Measurements from ENCODE around the gene ZKSCAN8. TPM values are rescaled to one million over a fixed set of nuclear protein-coding genes. Genes with fewer than 3 reads are reported as not detected.

ZKSCAN8 gene
- total RNA-seq, 4 donors from 2014 or later = 19.8 to 38.4 (median 24.8) TPM

- no peak overlapping the region for H3K27ac ChIP-seq
- no peaks in the 10 kb centered on the region for H3K36me3 ChIP-seq
- peaks cover 0 to 52% of the 10 kb centered on the region in 2 donors for H3K27me3 ChIP-seq
- H3K9me3 ChIP-seq = peaks cover 0 to 16% (median 0%) of the 10 kb centered on the region in 4 donors
- no peak for DNase-seq (ENCODE audit: low spot score in 2 of 2)
- peaks cover 0 to 14% (median 7%) of the 10 kb centered on the region in 4 donors for H3K4me1 ChIP-seq
- 33 to 40% methylated on average over 4 of the region's 4 CpGs for WGBS, 2 donors
- H3K4me3 ChIP-seq = no peak overlapping the region
- no peak for TF ChIP-seq CTCF (IDR thresholded peaks at IDR 0.05)
- TF ChIP-seq POLR2A (IDR thresholded peaks at IDR 0.05) = no peak
- no peak for TF ChIP-seq EP300 (IDR thresholded peaks at IDR 0.05)
Measured at GRCh38 chr6:28203201-28203600, 61.5 kb downstream of the ZKSCAN8 start.

GRCh38 chr6:28205879-28206278 is 64.2 kb downstream of the ZKSCAN8 start:
- H3K9me3 ChIP-seq = peaks cover 0 to 16% (median 0%) of the 10 kb centered on the region in 4 donors
- WGBS, 2 donors = 57 to 62% methylated on average over 1 of the region's 1 CpG
- H3K27ac ChIP-seq = no peak overlapping the region
- H3K36me3 ChIP-seq = no peaks in the 10 kb centered on the region
- no peak overlapping the region for H3K4me3 ChIP-seq
- TF ChIP-seq POLR2A (IDR thresholded peaks at IDR 0.05) = no peak
- TF ChIP-seq EP300 (IDR thresholded peaks at IDR 0.05) = no peak
- TF ChIP-seq CTCF (IDR thresholded peaks at IDR 0.05) = no peak
- peaks cover 0 to 18% (median 9%) of the 10 kb centered on the region in 4 donors for H3K4me1 ChIP-seq
- no peak for DNase-seq (ENCODE audit: low spot score in 2 of 2)
- H3K27me3 ChIP-seq = peaks cover 0 to 79% of the 10 kb centered on the region in 2 donors

GRCh38 chr6:28206527-28206926 is 64.8 kb downstream of the ZKSCAN8 start:
- Histone ChIP-seq H3K36me3 (no peaks in the 10 kb centered on the region), H3K9me3 (peaks cover 0 to 16% (median 0%) of the 10 kb centered on the region in 4 donors), H3K27me3 (peaks cover 0 to 80% of the 10 kb centered on the region in 2 donors), H3K4me3 (no peak overlapping the region), H3K27ac (no peak overlapping the region), H3K4me1 (peaks cover 0 to 18% (median 9%) of the 10 kb centered on the region in 4 donors)
- no peak for DNase-seq (ENCODE audit: low spot score in 2 of 2)
- no peak for TF ChIP-seq EP300 (IDR thresholded peaks at IDR 0.05)
- TF ChIP-seq POLR2A (IDR thresholded peaks at IDR 0.05) = no peak
- no peak for TF ChIP-seq CTCF (IDR thresholded peaks at IDR 0.05)
- WGBS, 2 donors = 38 to 43% methylated on average over 3 of the region's 3 CpGs

- WGBS, 2 donors = 11% methylated on average over 15 of the region's 15 CpGs
- Histone ChIP-seq H3K27me3 (peaks cover 0 to 80% of the 10 kb centered on the region in 2 donors), H3K4me1 (peaks cover 0 to 21% (median 9%) of the 10 kb centered on the region in 4 donors), H3K9me3 (peaks cover 0 to 16% (median 0%) of the 10 kb centered on the region in 4 donors), H3K4me3 (peak overlapping the region in 3 of 4 donors; percentile 7 to 33 (median 9)), H3K27ac (no peak overlapping the region), H3K36me3 (no peaks in the 10 kb centered on the region)
- TF ChIP-seq CTCF (IDR thresholded peaks at IDR 0.05) (no peak), EP300 (IDR thresholded peaks at IDR 0.05) (no peak)
- no peak for DNase-seq (ENCODE audit: low spot score in 2 of 2)
Measured at GRCh38 chr6:28206928-28207509, 65.3 kb downstream of the ZKSCAN8 start.

GRCh38 chr6:28207510-28208110 is 65.9 kb downstream of the ZKSCAN8 start:
- 2% methylated on average over 32 to 35 of the region's 35 CpGs for WGBS, 2 donors
- peaks cover 0 to 85% of the 10 kb centered on the region in 2 donors for H3K27me3 ChIP-seq
- H3K27ac ChIP-seq = no peak overlapping the region
- H3K9me3 ChIP-seq = peaks cover 0 to 16% (median 0%) of the 10 kb centered on the region in 4 donors
- TF ChIP-seq CTCF (IDR thresholded peaks at IDR 0.05) (no peak), POLR2A (IDR thresholded peaks at IDR 0.05) (no peak), EP300 (IDR thresholded peaks at IDR 0.05) (no peak)
- H3K4me3 ChIP-seq = peak overlapping the region in 3 of 4 donors; percentile 7 to 33 (median 9)
- H3K4me1 ChIP-seq = peaks cover 0 to 27% (median 9%) of the 10 kb centered on the region in 4 donors
- DNase-seq (ENCODE audit: low spot score in 2 of 2) = no peak
- no peaks in the 10 kb centered on the region for H3K36me3 ChIP-seq

Measured in tibial nerve (tissue), 4 donors.